Heart left ventricle (tissue), 13 donors: ENCODE results near the gene RBMS1.

ENCODE experiments used
- CTCF ChIP-seq, 12 donors: fragments of 200-600 bp; sonication (generic) in 4 of 12; IDR thresholded peaks; one replicate each; pipeline versions ENCODE4 v1.5.0 to v1.8.0; 2018 to 2022; ENCODE audit warnings: antibody characterized with exemption in 12 of 12, mild to moderate bottlenecking in 5 of 12
- POLR2A ChIP-seq, 2 donors: fragments of 450-650 bp; IDR thresholded peaks; one replicate each; pipeline ENCODE4 v1.6.1; 2017; ENCODE audit warnings: antibody characterized with exemption in 2 of 2, mild to moderate bottlenecking in 2 of 2, moderate library complexity in 2 of 2
- donor health status: ischemic (EF 13 %, LVEDD 7.1; RV severe dilation, severe dysfunction).
- donor health status: DM: no; HTN: yes; CAD: no.
- donor health status: DM: no; HTN: no; CAD: no.
- donor health status: ischemic (EF 25% LVEDD 6.9; RV normal size, moderate dysfunction).
- donor health status: ischemic (EF 25% LVEDD 5.7; RV mildly dilated, moderate dysfunction).
- donor health status: ischemic (EF 35%, LVEDD 5.7; RV mildly dilated, moderate dysfunction).
- donor health status: nonischemic (EF 11% LVEDD 7.7; RV severe dilation, severe dysfunction).
- donor health status: DM: yes; HTN: yes; CAD: no.
- donor health status: PGD.
- donor health status: ischemic (EF 29% LVEDD 5.4; RV normal size, mild dysfunction).
- donor health status: nonischemic (EF 23%, LVEDD 6.1; RV moderate dilation, normal function).

GRCh38 chr2:160295519-160296207 lies 197.9 kb downstream of the RBMS1 start:
- no peak for TF ChIP-seq CTCF (IDR thresholded peaks at IDR 0.05)
- TF ChIP-seq POLR2A (IDR thresholded peaks at IDR 0.05): no peak
